ENCODE results near the gene ZNF782.
"Not testable (repeated sequence)": the region's sequence is repeated elsewhere in the genome, so short reads cannot be mapped to it uniquely, and the experiment has no call there.

Gene ZNF782

GRCh38 chr9:96813607-96814006 is 40.7 kb downstream of the ZNF782 start:
- Histone ChIP-seq H3K27me3 (ENCODE audit: control insufficient read depth, insufficient read depth, low read length) (no peaks in the 10 kb centered on the region), H2AFZ (no peak overlapping the region), H3K27ac (no peak overlapping the region), H3K79me2 (no peaks in the 10 kb centered on the region), H3K4me2 (ENCODE audit: low read length) (no peak overlapping the region), H3K9me3 (ENCODE audit: control insufficient read depth, low read length) (peaks cover 10% of the 10 kb centered on the region), H3K9ac (no peak overlapping the region), H3K4me1 (no peaks in the 10 kb centered on the region), H3K4me3 (ENCODE audit: low read depth, low read length) (no peak overlapping the region), H3K36me3 (ENCODE audit: control insufficient read depth, insufficient read depth, low read length) (peaks cover 11% of the 10 kb centered on the region)
- TF ChIP-seq CTCF (IDR thresholded peaks at IDR 0.05) = no peak

DNA sequence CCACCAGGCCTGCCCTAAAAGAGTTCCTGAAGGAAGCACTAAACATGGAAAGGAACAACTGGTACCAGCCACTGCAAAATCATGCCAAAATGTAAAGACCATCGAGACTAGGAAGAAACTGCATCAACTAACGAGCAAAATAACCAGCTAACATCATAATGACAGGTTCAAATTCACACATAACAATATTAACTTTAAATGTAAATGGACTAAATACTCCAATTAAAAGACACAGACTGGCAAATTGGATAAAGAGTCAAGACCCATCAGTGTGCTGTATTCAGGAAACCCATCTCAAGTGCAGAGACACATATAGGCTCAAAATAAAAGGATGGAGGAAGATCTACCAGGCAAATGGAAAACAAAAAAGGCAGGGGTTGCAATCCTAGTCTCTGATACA is 55.4 kb downstream of the ZNF782 start:
- not testable (repeated sequence) for H2AFZ ChIP-seq; H3K4me3 ChIP-seq (ENCODE audit: low read depth, low read length); H3K9ac ChIP-seq; H3K27ac ChIP-seq; H3K79me2 ChIP-seq; H3K4me2 ChIP-seq (ENCODE audit: low read length); H3K4me1 ChIP-seq; H3K36me3 ChIP-seq (ENCODE audit: control insufficient read depth, insufficient read depth, low read length); H3K9me3 ChIP-seq (ENCODE audit: control insufficient read depth, low read length); H3K27me3 ChIP-seq (ENCODE audit: control insufficient read depth, insufficient read depth, low read length)

DNA sequence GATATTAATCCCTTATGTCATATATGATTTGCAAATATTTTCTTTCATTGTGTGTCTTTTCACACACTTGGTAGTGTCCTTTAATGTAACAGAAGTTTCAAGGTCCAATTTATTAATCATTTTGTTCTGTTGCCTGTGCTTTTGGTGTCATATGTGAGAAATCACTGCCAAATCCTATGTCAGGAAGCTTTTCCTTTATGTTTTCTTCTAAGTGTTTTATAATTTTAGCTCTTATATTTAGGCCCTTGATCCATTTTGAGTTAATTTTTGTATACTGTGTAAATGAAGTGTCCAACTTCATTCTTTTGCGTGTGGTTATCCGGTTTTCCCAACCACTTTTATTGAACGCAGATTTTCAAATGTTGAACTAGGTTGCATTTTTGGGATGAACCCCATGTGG is 70.3 kb downstream of the ZNF782 start:
- Histone ChIP-seq H3K4me2 (ENCODE audit: low read length) (no peak overlapping the region), H3K27me3 (ENCODE audit: control insufficient read depth, insufficient read depth, low read length) (no peaks in the 10 kb centered on the region), H2AFZ (no peak overlapping the region), H3K27ac (no peak overlapping the region), H3K9me3 (ENCODE audit: control insufficient read depth, low read length) (no peaks in the 10 kb centered on the region), H3K79me2 (no peaks in the 10 kb centered on the region), H3K4me1 (no peaks in the 10 kb centered on the region), H3K36me3 (ENCODE audit: control insufficient read depth, insufficient read depth, low read length) (no peaks in the 10 kb centered on the region), H3K9ac (no peak overlapping the region), H3K4me3 (ENCODE audit: low read depth, low read length) (no peak overlapping the region)
- no peak for TF ChIP-seq CTCF (IDR thresholded peaks at IDR 0.05)

DNA sequence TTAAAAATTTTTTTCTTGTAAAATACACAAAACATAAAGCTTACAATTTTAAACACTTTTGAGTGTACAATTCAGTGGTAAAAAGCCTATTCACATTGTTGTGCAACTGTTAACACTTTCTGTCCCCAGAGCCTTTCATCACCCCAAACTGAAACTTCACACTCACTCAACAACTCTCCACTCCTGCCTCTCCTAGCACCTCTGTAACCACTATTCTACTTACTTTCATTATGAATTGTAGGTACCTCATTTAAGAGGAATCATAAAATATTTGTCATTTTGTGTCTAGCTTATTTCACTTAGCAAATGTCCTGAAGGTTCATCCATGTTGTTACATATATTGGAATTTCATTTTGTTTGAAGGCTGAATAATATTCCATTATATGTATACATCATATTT is 72.1 kb downstream of the ZNF782 start:
- TF ChIP-seq CTCF (IDR thresholded peaks at IDR 0.05) = no peak
- Histone ChIP-seq H3K36me3 (ENCODE audit: control insufficient read depth, insufficient read depth, low read length) (no peaks in the 10 kb centered on the region), H2AFZ (no peak overlapping the region)

DNA sequence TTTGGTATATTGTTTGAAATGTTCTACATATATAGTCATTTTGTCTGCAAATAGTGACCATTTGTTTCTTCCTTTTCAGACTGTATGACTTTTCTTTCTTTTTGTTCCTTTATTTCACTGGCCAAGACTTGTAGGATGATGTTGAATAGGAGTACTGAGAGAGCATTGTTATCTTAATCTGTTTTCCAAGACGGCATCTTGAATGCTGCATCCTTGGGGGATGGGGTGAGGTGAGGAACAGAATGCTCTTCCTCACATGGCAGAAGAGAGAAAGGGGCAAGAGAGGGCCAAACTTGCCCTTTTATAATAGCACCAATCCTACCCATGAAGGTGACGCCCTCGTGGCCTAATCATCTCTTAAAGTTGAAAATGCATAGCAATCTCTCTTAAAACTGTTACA is 72.8 kb downstream of the ZNF782 start:
- H3K4me1 ChIP-seq = no peaks in the 10 kb centered on the region
- H3K27me3 ChIP-seq (ENCODE audit: control insufficient read depth, insufficient read depth, low read length) = no peaks in the 10 kb centered on the region
- H3K4me3 ChIP-seq (ENCODE audit: low read depth, low read length) = no peak overlapping the region
- H3K27ac ChIP-seq = no peak overlapping the region
- no peak overlapping the region for H3K9ac ChIP-seq
- H3K9me3 ChIP-seq (ENCODE audit: control insufficient read depth, low read length) = no peaks in the 10 kb centered on the region
- H2AFZ ChIP-seq = no peak overlapping the region
- no peak overlapping the region for H3K4me2 ChIP-seq (ENCODE audit: low read length)
- H3K36me3 ChIP-seq (ENCODE audit: control insufficient read depth, insufficient read depth, low read length) = no peaks in the 10 kb centered on the region
- no peaks in the 10 kb centered on the region for H3K79me2 ChIP-seq
- TF ChIP-seq CTCF (IDR thresholded peaks at IDR 0.05) = no peak

More for the DNA sequence above, 72.1 kb downstream of the ZNF782 start:
- Histone ChIP-seq H3K27ac (no peak overlapping the region), H3K4me1 (no peaks in the 10 kb centered on the region), H3K4me2 (ENCODE audit: low read length) (no peak overlapping the region), H3K9ac (no peak overlapping the region), H3K4me3 (ENCODE audit: low read depth, low read length) (no peak overlapping the region), H3K9me3 (ENCODE audit: control insufficient read depth, low read length) (no peaks in the 10 kb centered on the region), H3K79me2 (no peaks in the 10 kb centered on the region), H3K27me3 (ENCODE audit: control insufficient read depth, insufficient read depth, low read length) (no peaks in the 10 kb centered on the region)

All from parathyroid adenoma (tissue), 2 donors.